ENCODE measurements around the gene BMF. TPM values are rescaled to one million over a fixed set of nuclear protein-coding genes. Genes with fewer than 3 reads are reported as not detected.

The BMF gene
- total RNA-seq, 1 donor from 2014 or later: 11.4 TPM

GRCh38 chr15:40103864-40104271, 4.8 kb downstream of the BMF start:
- DNase-seq: no peak

GRCh38 chr15:40102897-40103858, 5.5 kb downstream of the BMF start:
- peak; percentile 80 for DNase-seq

- no peak for DNase-seq
Measured at GRCh38 chr15:40100947-40101905, 7.5 kb downstream of the BMF start.

GRCh38 chr15:40100123-40100946, 8.3 kb downstream of the BMF start:
- no peak for DNase-seq

- DNase-seq: peak; percentile 91
Measured at GRCh38 chr15:40098489-40099261, 10.0 kb downstream of the BMF start.

- DNase-seq: no peak
Measured at GRCh38 chr15:40097968-40098476, 10.7 kb downstream of the BMF start.

GRCh38 chr15:40097096-40097967, 11.3 kb downstream of the BMF start:
- DNase-seq: no peak

GRCh38 chr15:40096094-40096891, 12.4 kb downstream of the BMF start:
- DNase-seq: no peak

GRCh38 chr15:40095371-40096093, 13.1 kb downstream of the BMF start:
- no peak for DNase-seq

GRCh38 chr15:40094156-40094555, 14.5 kb downstream of the BMF start:
- no peak for DNase-seq

- peak; percentile 64 for DNase-seq
Measured at GRCh38 chr15:40092979-40093869, 15.5 kb downstream of the BMF start.

GRCh38 chr15:40092256-40092978, 16.3 kb downstream of the BMF start:
- peak; percentile 98 for DNase-seq

GRCh38 chr15:40091861-40092255, 16.8 kb downstream of the BMF start:
- DNase-seq: no peak

GRCh38 chr15:40090774-40091455, 17.8 kb downstream of the BMF start:
- DNase-seq: no peak

- no peak for DNase-seq
Measured at GRCh38 chr15:40088929-40089755, 19.5 kb downstream of the BMF start.
